Neuronal stem cell (in vitro differentiated cells): Measurements from ENCODE around the gene QPRT.
A peak's percentile ranks its signal among the peaks of the same experiment; 100 is the strongest.
"Not testable (repeated sequence)": the region's sequence is repeated elsewhere in the genome, so short reads cannot be mapped to it uniquely, and the experiment has no call there.

Experiments
- DNase-seq: peaks from one replicate; pipeline ENCODE4 v3.0.0-alpha.2; 2013; ENCODE audit warnings: low spot score
- H2AFZ ChIP-seq: one replicate; pipeline ENCODE4 v1.6.1; 2013; ENCODE audit warnings: mild to moderate bottlenecking, low read length, inconsistent platforms
- H2AK5ac ChIP-seq: 2 replicates; pipeline ENCODE4 v1.6.1; 2013; ENCODE audit warnings: low read depth, mild to moderate bottlenecking, inconsistent platforms, low read length, moderate library complexity, mixed read lengths
- H2BK120ac ChIP-seq: 2 replicates; pipeline ENCODE4 v1.6.1; 2013; ENCODE audit warnings: low read depth, mild to moderate bottlenecking, inconsistent platforms, low read length, moderate library complexity, mixed read lengths
- H2BK12ac ChIP-seq: one replicate; pipeline ENCODE4 v1.6.1; 2013; ENCODE audit warnings: low read length, inconsistent platforms
- H2BK15ac ChIP-seq: 2 replicates; pipeline ENCODE4 v1.6.1; 2013; ENCODE audit warnings: mild to moderate bottlenecking, low read length, inconsistent platforms, mixed read lengths
- H2BK5ac ChIP-seq: one replicate; pipeline ENCODE4 v1.6.1; 2013; ENCODE audit warnings: inconsistent platforms, mild to moderate bottlenecking, low read length, moderate library complexity
- H3K14ac ChIP-seq: one replicate; pipeline ENCODE4 v1.6.1; 2013; ENCODE audit warnings: low read length, inconsistent platforms
- H3K18ac ChIP-seq: 2 replicates; pipeline ENCODE4 v1.6.1; 2013; ENCODE audit warnings: low read length, inconsistent platforms
- H3K23ac ChIP-seq: 2 replicates; pipeline ENCODE4 v1.6.1; 2013; ENCODE audit warnings: low read depth, mild to moderate bottlenecking, mixed read lengths, low read length, inconsistent platforms; ENCODE audit not compliant: poor library complexity
- H3K27ac ChIP-seq: replicated peaks from 3 replicates; pipeline ENCODE4 v1.5.1; 2013; ENCODE audit warnings: low read length, inconsistent platforms
- H3K27me3 ChIP-seq, 3 experiments: 2 replicates each; pipeline ENCODE4 v1.6.1; 2013; ENCODE audit warnings: low read length in 3 of 3, mild to moderate bottlenecking in 2 of 3, inconsistent platforms in 1 of 3, low read depth in 1 of 3, mixed read lengths in 1 of 3, moderate library complexity in 1 of 3; ENCODE audit not compliant: control insufficient read depth in 3 of 3, insufficient read depth in 3 of 3
- H3K36me3 ChIP-seq, 2 donors: replicated peaks in 1 of 2; 2 replicates each; pipeline ENCODE4 v1.6.1; 2013; ENCODE audit warnings: low read length in 2 of 2; ENCODE audit not compliant: control insufficient read depth in 2 of 2, insufficient read depth in 2 of 2
- H3K4ac ChIP-seq: 2 replicates; pipeline ENCODE4 v1.6.1; 2013; ENCODE audit warnings: inconsistent platforms, mild to moderate bottlenecking, low read length, moderate library complexity
- H3K4me1 ChIP-seq, 2 donors: 1 replicate in 1 of 2; 2 replicates in 1 of 2; pipeline ENCODE4 v1.6.1; 2013; ENCODE audit warnings: low read length in 2 of 2, low read depth in 1 of 2; ENCODE audit not compliant: control insufficient read depth in 2 of 2, insufficient read depth in 1 of 2
- H3K4me2 ChIP-seq: one replicate; pipeline ENCODE4 v1.6.1; 2013; ENCODE audit warnings: mild to moderate bottlenecking, low read length, inconsistent platforms; ENCODE audit not compliant: insufficient read depth, poor library complexity, severe bottlenecking
- H3K4me3 ChIP-seq, 2 donors: 2 replicates each; pipeline ENCODE4 v1.5.1; 2013; ENCODE audit warnings: low read length in 2 of 2, mild to moderate bottlenecking in 2 of 2, inconsistent platforms in 1 of 2, moderate library complexity in 1 of 2
- H3K79me1 ChIP-seq: one replicate; pipeline ENCODE4 v1.6.1; 2013; ENCODE audit warnings: low read depth, mild to moderate bottlenecking, inconsistent platforms, low read length, moderate library complexity
- H3K9ac ChIP-seq: one replicate; pipeline ENCODE4 v1.6.1; 2013; ENCODE audit warnings: mild to moderate bottlenecking, low read depth, low read length, inconsistent platforms; ENCODE audit not compliant: poor library complexity
- H3K9me3 ChIP-seq, 2 donors: replicated peaks in 1 of 2; 2 replicates each; pipeline versions ENCODE3 to v1.6.1; 2013; ENCODE audit warnings: low read length in 2 of 2, mild to moderate bottlenecking in 2 of 2, inconsistent platforms in 1 of 2, low read depth in 1 of 2, mixed read lengths in 1 of 2, moderate library complexity in 1 of 2; ENCODE audit not compliant: control insufficient read depth in 2 of 2, insufficient read depth in 1 of 2
- H4K8ac ChIP-seq: one replicate; pipeline ENCODE4 v1.6.1; 2013; ENCODE audit warnings: low read depth, mild to moderate bottlenecking, inconsistent platforms, low read length, moderate library complexity
- H4K91ac ChIP-seq: one replicate; pipeline ENCODE4 v1.6.1; 2013; ENCODE audit warnings: low read length, low read depth, mild to moderate bottlenecking, inconsistent platforms; ENCODE audit not compliant: poor library complexity
- WGBS, 2 donors: extraction: QIAGEN DNeasy Blood & Tissue Kit; methylation state at CpG; one replicate each; pipeline ENCODE4 v1.1.7; 2013; ENCODE audit warnings: missing lambda C conversion rate in 2 of 2, mixed read lengths in 1 of 2; ENCODE audit not compliant: insufficient read length in 2 of 2, insufficient replicate concordance in 1 of 2; ENCODE audit errors: extremely low coverage in 2 of 2; 5-methylcytosine and 5-hydroxymethylcytosine counted together

QPRT gene

GRCh38 chr16:29745853-29746345 is 66.9 kb downstream of the QPRT start, which contains the start of gene C16orf54:
Gene C16orf54, minus strand, starts transcription at chr16:29745990. Its CDS starts 1,039 bp downstream, at chr16:29744951.
- Histone ChIP-seq H3K18ac (peak within 1 kb of the TSS; percentile 64), H3K4me3 (no peak within 1 kb of the TSS), H3K36me3 (no peaks in the 10 kb centered on the region), H3K27ac (no peak within 1 kb of the TSS), H3K4me1 (no peaks in the 10 kb centered on the region), H4K8ac (no peak within 1 kb of the TSS), H3K4me2 (no peak within 1 kb of the TSS), H2BK120ac (no peak within 1 kb of the TSS), H3K23ac (peak within 1 kb of the TSS; percentile 73), H2BK12ac (no peak within 1 kb of the TSS), H2BK5ac (no peak within 1 kb of the TSS), H2AK5ac (no peak within 1 kb of the TSS), H2BK15ac (peak within 1 kb of the TSS; percentile 17), H3K4ac (no peak within 1 kb of the TSS), H3K14ac (no peak within 1 kb of the TSS), H3K79me1 (peaks cover 5% of the 10 kb centered on the region), H3K9me3 (peaks cover 0 to 5% of the 10 kb centered on the region in 2 donors), H3K27me3 (no peaks in the 10 kb centered on the region), H4K91ac (no peak within 1 kb of the TSS), H3K9ac (no peak within 1 kb of the TSS), H2AFZ (no peak within 1 kb of the TSS)
- DNase-seq = no peak
- WGBS, 2 donors = no CpG with 5 or more reads among the region's 12 CpGs

GRCh38 chr16:29746518-29746917 is 67.5 kb downstream of the QPRT start:
- not testable (repeated sequence) for H2AFZ ChIP-seq, H2BK5ac ChIP-seq, H3K18ac ChIP-seq, H2BK12ac ChIP-seq, H4K8ac ChIP-seq, H3K9me3 ChIP-seq, DNase-seq, H2AK5ac ChIP-seq, H3K79me1 ChIP-seq, H3K36me3 ChIP-seq, H3K23ac ChIP-seq, H3K27ac ChIP-seq, H3K4me2 ChIP-seq, H3K4me1 ChIP-seq, H3K4ac ChIP-seq, H4K91ac ChIP-seq, H2BK120ac ChIP-seq, H3K14ac ChIP-seq, H3K4me3 ChIP-seq, H3K27me3 ChIP-seq, H2BK15ac ChIP-seq, H3K9ac ChIP-seq
- whole genome bisulfite sequencing, 2 donors = no CpG with 5 or more reads among the region's 4 CpGs
